GM13977 (cell line): ENCODE measurements around the gene ITGB1BP2.
"Not testable (repeated sequence)": the region's sequence is repeated elsewhere in the genome, so short reads cannot be mapped to it uniquely, and the experiment has no call there.

Source experiments
- DNase-seq: peaks from one replicate; pipeline ENCODE4 v3.0.0; 2012; ENCODE audit warnings: low spot score
- CTCF ChIP-seq: IDR thresholded peaks from 2 replicates; pipeline ENCODE4 v1.5.1; 2012; ENCODE audit warnings: mild to moderate bottlenecking, control low read depth; ENCODE audit not compliant: insufficient read depth; ENCODE audit errors: extremely low read depth, missing control alignments
- in situ Hi-C: fragments of 300-500 bp; cut with MboI; formaldehyde crosslinking; loops from one replicate; pipeline ENCODE4 v1.12.0; 2022; ENCODE audit warnings: low sequenced_read_pairs, low pct_unique_long_range_greater_than_20kb, mixed read lengths, inconsistent platforms; ENCODE audit not compliant: unreplicated experiment

Gene ITGB1BP2

GRCh38 chrX:71292669-71293365 lies 8.7 kb upstream of the ITGB1BP2 start:
- no peak for TF ChIP-seq CTCF
- in situ Hi-C loops = no loop called here
- DNase-seq = no peak

GRCh38 chrX:71296806-71297205 lies 4.7 kb upstream of the ITGB1BP2 start:
- DNase-seq = no peak
- TF ChIP-seq CTCF = no peak
- in situ Hi-C loops = no loop called here

GRCh38 chrX:71298119-71298518 lies 3.4 kb upstream of the ITGB1BP2 start:
- no peak for DNase-seq
- in situ Hi-C loops = no loop called here
- no peak for TF ChIP-seq CTCF

- in situ Hi-C loops, DNase-seq: not testable (repeated sequence)
Measured at GRCh38 chrX:71300064-71300463, 1.5 kb upstream of the ITGB1BP2 start.

- in situ Hi-C loops, DNase-seq: not testable (repeated sequence)
Measured at GRCh38 chrX:71300495-71300894, 1.1 kb upstream of the ITGB1BP2 start.

GRCh38 chrX:71302461-71303213 lies 1.1 kb downstream of the ITGB1BP2 start:
- in situ Hi-C loops = no loop called here
- DNase-seq = no peak
- no peak for TF ChIP-seq CTCF

- TF ChIP-seq CTCF = no peak
- no peak for DNase-seq
- in situ Hi-C loops = no loop called here
Measured at GRCh38 chrX:71304561-71304960, 3.0 kb downstream of the ITGB1BP2 start.

GRCh38 chrX:71315917-71316316 lies 14.4 kb downstream of the ITGB1BP2 start:
- TF ChIP-seq CTCF = no peak
- DNase-seq = no peak

GRCh38 chrX:71316959-71317358 lies 15.4 kb downstream of the ITGB1BP2 start:
- in situ Hi-C loops, DNase-seq: not testable (repeated sequence)

More at GRCh38 chrX:71315917-71316316, 14.4 kb downstream of the ITGB1BP2 start:
- in situ Hi-C loops = no loop called here
